PC-9 (cell line): Measurements from ENCODE around the gene MICAL3.

Experiments used
- EZH2 ChIP-seq: fragments of 200-600 bp; sonication (generic); IDR thresholded peaks from 2 replicates; pipeline ENCODE4 v1.8.0; 2017; ENCODE audit warnings: antibody characterized with exemption, low read depth
- TF ChIP-seq, protein P1 (sequence below): fragments of 200-600 bp; sonication (generic); conservative IDR thresholded peaks from 2 replicates; pipeline ENCODE4 v1.6.1; 2017; ENCODE audit warnings: mixed run types, antibody characterized with exemption, mild to moderate bottlenecking, moderate library complexity

DNA sequence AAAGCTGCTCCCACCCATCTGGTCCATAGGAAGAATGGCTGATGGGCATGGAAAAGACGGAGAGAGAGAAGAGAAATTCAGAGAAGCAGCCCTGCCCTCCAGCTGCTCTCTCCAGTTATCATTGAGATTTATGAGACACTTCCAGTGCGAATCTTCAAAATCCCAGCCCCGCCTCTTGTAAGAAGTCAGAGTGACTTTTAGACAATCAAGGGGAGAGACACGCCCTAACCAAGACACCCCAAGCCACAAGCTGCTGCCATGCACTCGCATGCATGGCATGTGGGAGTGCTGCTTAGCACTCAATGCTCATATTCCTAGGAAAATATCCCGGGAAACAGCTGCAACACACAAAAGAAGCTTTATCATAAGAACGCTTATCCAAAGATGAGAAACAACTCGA lies 139.5 kb downstream of the MICAL3 start:
- TF ChIP-seq, protein P1, sequence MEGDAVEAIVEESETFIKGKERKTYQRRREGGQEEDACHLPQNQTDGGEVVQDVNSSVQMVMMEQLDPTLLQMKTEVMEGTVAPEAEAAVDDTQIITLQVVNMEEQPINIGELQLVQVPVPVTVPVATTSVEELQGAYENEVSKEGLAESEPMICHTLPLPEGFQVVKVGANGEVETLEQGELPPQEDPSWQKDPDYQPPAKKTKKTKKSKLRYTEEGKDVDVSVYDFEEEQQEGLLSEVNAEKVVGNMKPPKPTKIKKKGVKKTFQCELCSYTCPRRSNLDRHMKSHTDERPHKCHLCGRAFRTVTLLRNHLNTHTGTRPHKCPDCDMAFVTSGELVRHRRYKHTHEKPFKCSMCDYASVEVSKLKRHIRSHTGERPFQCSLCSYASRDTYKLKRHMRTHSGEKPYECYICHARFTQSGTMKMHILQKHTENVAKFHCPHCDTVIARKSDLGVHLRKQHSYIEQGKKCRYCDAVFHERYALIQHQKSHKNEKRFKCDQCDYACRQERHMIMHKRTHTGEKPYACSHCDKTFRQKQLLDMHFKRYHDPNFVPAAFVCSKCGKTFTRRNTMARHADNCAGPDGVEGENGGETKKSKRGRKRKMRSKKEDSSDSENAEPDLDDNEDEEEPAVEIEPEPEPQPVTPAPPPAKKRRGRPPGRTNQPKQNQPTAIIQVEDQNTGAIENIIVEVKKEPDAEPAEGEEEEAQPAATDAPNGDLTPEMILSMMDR: no peak
- no peak for TF ChIP-seq EZH2
